NCI-H1417 treated with DMSO at 0.1 percent for 48 hours (cell line): ENCODE measurements around the gene ZHX3.
"Not testable (repeated sequence)": the region's sequence is repeated elsewhere in the genome, so short reads cannot be mapped to it uniquely, and the experiment has no call there.

Source experiments
- DNase-seq: peaks from one replicate; lab custom pipeline; 2025; lab: John Stamatoyannopoulos, UW

The ZHX3 gene

GRCh38 chr20:41256516-41256915 lies 61.0 kb downstream of the ZHX3 start:
- DNase-seq = no peak

GRCh38 chr20:41255655-41256054 lies 61.9 kb downstream of the ZHX3 start:
- DNase-seq = no peak

GRCh38 chr20:41249411-41250281 lies 67.9 kb downstream of the ZHX3 start:
- DNase-seq = no peak

GRCh38 chr20:41248368-41249024 lies 69.0 kb downstream of the ZHX3 start:
- no peak for DNase-seq

GRCh38 chr20:41247523-41248367 lies 69.8 kb downstream of the ZHX3 start:
- no peak for DNase-seq

GRCh38 chr20:41245086-41245707 lies 72.3 kb downstream of the ZHX3 start:
- no peak for DNase-seq

- DNase-seq = no peak
These were observed 74.7 kb downstream of the ZHX3 start for GRCh38 chr20:41242807-41243206.

GRCh38 chr20:41242352-41242751 lies 75.2 kb downstream of the ZHX3 start:
- DNase-seq = no peak

GRCh38 chr20:41237233-41237632 lies 80.3 kb downstream of the ZHX3 start:
- DNase-seq = not testable (repeated sequence)

GRCh38 chr20:41236818-41237217 lies 80.7 kb downstream of the ZHX3 start:
- not testable (repeated sequence) for DNase-seq

- DNase-seq = no peak
These were observed 83.0 kb downstream of the ZHX3 start for GRCh38 chr20:41234546-41234945.

GRCh38 chr20:41234041-41234440 lies 83.5 kb downstream of the ZHX3 start:
- DNase-seq = no peak

- DNase-seq = no peak
These were observed 84.3 kb downstream of the ZHX3 start for GRCh38 chr20:41232973-41233926.

GRCh38 chr20:41231136-41231535 lies 86.4 kb downstream of the ZHX3 start:
- DNase-seq = no peak

- DNase-seq = no peak
These were observed 87.4 kb downstream of the ZHX3 start for GRCh38 chr20:41230136-41230535.

GRCh38 chr20:41229259-41229658 lies 88.3 kb downstream of the ZHX3 start:
- DNase-seq = no peak

GRCh38 chr20:41228858-41229257 lies 88.7 kb downstream of the ZHX3 start:
- DNase-seq = no peak

GRCh38 chr20:41226426-41226825 lies 91.1 kb downstream of the ZHX3 start:
- DNase-seq = no peak

- DNase-seq = no peak
These were observed 92.4 kb downstream of the ZHX3 start for GRCh38 chr20:41225091-41225490.

- DNase-seq = no peak
These were observed 93.2 kb downstream of the ZHX3 start for GRCh38 chr20:41224281-41224680.

GRCh38 chr20:41223112-41223511 lies 94.4 kb downstream of the ZHX3 start:
- DNase-seq = no peak
